Nephron (organoid): ENCODE results near the gene FBXO42.

Experiments used
- H3K27ac Mint-ChIP-seq, 3 experiments: 2 replicates each; pipeline ENCODE4 v1.8.0; 2020; ENCODE audit warnings: mixed read lengths in 3 of 3, mild to moderate bottlenecking in 2 of 3, moderate library complexity in 1 of 3
- H3K27me3 Mint-ChIP-seq: 2 replicates; pipeline ENCODE4 v1.8.0; 2021; ENCODE audit warnings: low read depth, mild to moderate bottlenecking, moderate library complexity, mixed read lengths
- H3K36me3 Mint-ChIP-seq: 2 replicates; pipeline ENCODE4 v1.8.0; 2020; ENCODE audit warnings: low read depth, mixed read lengths
- H3K4me1 Mint-ChIP-seq: 2 replicates; pipeline ENCODE4 v1.8.0; 2020; ENCODE audit warnings: mixed read lengths
- H3K4me3 Mint-ChIP-seq, 3 experiments: 2 replicates each; pipeline ENCODE4 v1.8.0; 2020; ENCODE audit warnings: mild to moderate bottlenecking in 3 of 3, mixed read lengths in 3 of 3, moderate library complexity in 2 of 3
- H3K9me3 Mint-ChIP-seq: 2 replicates; pipeline ENCODE4 v1.8.0; 2020; ENCODE audit warnings: mixed read lengths
- TF ChIP-seq, protein P1 (sequence below), 3 experiments: fragments of 200-600 bp; sonication (generic); IDR thresholded peaks; one replicate each; pipeline ENCODE4 v1.5.0; 2021; ENCODE audit warnings: antibody characterized with exemption in 3 of 3; ENCODE audit not compliant: unreplicated experiment in 3 of 3

Gene FBXO42

DNA sequence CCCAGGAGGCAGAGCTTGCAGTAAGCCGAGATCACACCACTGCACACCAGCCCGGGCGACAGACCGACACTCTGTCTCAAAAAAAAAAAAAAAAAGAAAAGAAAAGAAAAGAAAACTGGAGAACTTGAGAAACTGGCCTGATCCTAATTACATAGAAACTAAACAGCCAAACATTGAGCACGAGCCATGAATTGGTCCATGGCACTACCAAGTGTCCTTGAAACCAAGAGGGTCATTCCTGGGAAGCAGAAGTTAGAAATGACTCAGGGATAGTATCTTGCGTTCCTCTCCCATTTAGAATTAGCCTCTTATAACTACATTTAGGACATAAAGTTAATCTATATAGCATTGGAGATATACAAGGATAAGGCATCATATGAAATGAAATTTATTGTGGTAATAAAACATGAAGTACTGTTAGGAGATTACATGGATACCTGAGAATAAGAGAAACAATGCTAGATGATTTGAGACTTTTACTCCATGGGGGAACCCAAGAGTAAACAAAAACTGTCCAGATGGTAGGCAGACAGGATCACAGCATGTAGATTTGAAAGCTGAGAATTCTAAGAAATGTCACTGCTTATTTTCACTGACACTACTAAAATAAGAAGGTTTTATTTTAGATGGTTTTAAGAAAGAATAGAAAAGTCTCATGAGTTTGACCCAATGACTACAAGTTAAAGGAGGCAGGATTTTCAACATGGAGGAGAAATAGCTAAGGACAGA is 75.8 kb downstream of the FBXO42 start:
- H3K36me3 Mint-ChIP-seq, result peaks cover 19% of the 10 kb centered on the region
- H3K9me3 Mint-ChIP-seq, result no peaks in the 10 kb centered on the region
- H3K27me3 Mint-ChIP-seq, result no peaks in the 10 kb centered on the region
- H3K27ac Mint-ChIP-seq, result peak overlapping the region in 1 of 3 experiments; percentile 19
- TF ChIP-seq, protein P1, sequence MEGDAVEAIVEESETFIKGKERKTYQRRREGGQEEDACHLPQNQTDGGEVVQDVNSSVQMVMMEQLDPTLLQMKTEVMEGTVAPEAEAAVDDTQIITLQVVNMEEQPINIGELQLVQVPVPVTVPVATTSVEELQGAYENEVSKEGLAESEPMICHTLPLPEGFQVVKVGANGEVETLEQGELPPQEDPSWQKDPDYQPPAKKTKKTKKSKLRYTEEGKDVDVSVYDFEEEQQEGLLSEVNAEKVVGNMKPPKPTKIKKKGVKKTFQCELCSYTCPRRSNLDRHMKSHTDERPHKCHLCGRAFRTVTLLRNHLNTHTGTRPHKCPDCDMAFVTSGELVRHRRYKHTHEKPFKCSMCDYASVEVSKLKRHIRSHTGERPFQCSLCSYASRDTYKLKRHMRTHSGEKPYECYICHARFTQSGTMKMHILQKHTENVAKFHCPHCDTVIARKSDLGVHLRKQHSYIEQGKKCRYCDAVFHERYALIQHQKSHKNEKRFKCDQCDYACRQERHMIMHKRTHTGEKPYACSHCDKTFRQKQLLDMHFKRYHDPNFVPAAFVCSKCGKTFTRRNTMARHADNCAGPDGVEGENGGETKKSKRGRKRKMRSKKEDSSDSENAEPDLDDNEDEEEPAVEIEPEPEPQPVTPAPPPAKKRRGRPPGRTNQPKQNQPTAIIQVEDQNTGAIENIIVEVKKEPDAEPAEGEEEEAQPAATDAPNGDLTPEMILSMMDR (IDR thresholded peaks at IDR 0.05; ENCODE audit: unreplicated experiment in 3 of 3), result no peak
- H3K4me3 Mint-ChIP-seq, result no peak overlapping the region
- peaks cover 5% of the 10 kb centered on the region for H3K4me1 Mint-ChIP-seq

DNA sequence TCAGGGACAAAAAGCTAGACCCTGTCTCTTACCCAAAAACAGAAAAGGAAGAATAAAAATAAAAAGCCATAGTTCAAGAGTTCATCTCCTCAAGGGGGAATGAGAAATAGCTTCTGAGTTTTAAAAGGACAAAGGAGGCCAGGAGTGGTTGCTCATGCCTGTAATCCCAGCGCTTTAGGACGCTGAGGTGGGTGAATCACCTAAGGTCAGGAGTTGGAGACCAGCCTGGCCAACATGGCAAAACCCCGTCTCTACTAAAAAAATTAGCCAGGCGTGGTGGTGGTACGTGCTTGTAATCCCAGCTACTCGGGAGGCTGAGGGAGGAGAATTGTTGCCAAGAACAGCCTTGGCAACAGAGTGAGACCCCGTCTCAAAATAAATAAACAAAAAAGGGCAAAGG is 76.7 kb downstream of the FBXO42 start:
- peaks cover 5% of the 10 kb centered on the region for H3K4me1 Mint-ChIP-seq
- H3K4me3 Mint-ChIP-seq, result no peak overlapping the region
- H3K36me3 Mint-ChIP-seq, result peaks cover 26% of the 10 kb centered on the region
- no peaks in the 10 kb centered on the region for H3K9me3 Mint-ChIP-seq
- no peak overlapping the region for H3K27ac Mint-ChIP-seq
- H3K27me3 Mint-ChIP-seq, result no peaks in the 10 kb centered on the region
- TF ChIP-seq, protein P1 (IDR thresholded peaks at IDR 0.05; ENCODE audit: unreplicated experiment in 3 of 3), result no peak

DNA sequence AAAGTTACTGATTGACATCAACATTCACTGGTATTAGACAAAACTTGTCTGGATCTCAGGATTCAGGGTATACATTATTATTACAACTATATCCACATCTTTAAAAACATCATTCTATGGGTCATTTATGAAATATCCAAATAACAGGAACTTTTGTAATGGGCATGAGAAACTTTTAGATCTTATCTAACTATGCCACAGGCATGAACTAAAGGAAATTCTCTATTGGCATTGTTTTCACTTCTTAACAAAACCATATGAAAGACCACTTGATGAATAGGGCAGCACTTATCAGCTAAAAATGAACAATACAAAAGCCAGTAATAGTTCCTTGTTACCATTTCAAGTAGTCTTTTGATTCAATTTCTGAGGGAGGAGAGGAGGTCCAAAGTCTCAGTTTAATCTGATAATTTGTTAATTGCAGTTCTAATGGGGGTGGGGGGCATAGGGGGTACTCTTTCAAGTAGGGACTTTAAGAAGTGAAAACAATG is 84.5 kb downstream of the FBXO42 start:
- Mint-ChIP-seq H3K9me3 (no peaks in the 10 kb centered on the region), H3K4me1 (peaks cover 22% of the 10 kb centered on the region), H3K27ac (no peak overlapping the region), H3K36me3 (peaks cover 13% of the 10 kb centered on the region), H3K4me3 (no peak overlapping the region), H3K27me3 (no peaks in the 10 kb centered on the region)
- TF ChIP-seq, protein P1 (IDR thresholded peaks at IDR 0.05; ENCODE audit: unreplicated experiment in 3 of 3), result no peak

DNA sequence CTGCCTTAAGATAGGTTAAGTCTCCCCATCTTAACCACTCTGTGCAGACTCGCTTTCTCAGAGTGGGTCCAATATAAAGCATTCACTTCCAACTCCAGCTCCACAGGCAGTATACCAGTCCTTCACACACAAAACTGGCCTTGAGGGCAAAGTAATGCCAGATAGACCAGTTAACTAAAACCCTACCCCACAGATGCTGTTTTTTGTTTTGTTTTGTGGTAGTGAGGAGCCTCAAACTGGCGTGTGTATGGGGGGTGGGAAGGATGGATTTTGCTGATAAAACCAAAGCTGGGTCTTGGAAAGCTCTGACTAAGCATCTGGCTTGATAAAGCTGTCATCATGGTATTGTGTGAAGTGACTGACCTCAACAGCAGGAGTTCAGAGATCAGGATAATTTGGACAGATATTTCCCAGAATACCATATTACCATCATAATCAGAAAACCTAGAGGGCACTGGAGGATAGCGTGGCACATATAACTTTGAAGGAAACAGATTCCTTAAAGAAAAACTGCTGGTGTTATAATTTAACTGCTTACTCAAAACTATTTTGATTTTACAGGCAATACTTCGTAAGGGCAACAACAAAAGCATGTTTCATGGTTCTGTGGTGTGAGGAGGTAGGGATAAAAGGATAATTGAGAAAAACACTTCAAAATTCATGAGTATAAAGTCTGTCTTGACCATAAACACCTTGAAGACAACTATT is 85.7 kb downstream of the FBXO42 start:
- Mint-ChIP-seq H3K4me1 (peaks cover 22% of the 10 kb centered on the region), H3K9me3 (no peaks in the 10 kb centered on the region), H3K27ac (peak overlapping the region in 1 of 3 experiments; percentile 23), H3K4me3 (no peak overlapping the region), H3K36me3 (peaks cover 12% of the 10 kb centered on the region), H3K27me3 (no peaks in the 10 kb centered on the region)
- TF ChIP-seq, protein P1 (IDR thresholded peaks at IDR 0.05; ENCODE audit: unreplicated experiment in 3 of 3), result no peak

DNA sequence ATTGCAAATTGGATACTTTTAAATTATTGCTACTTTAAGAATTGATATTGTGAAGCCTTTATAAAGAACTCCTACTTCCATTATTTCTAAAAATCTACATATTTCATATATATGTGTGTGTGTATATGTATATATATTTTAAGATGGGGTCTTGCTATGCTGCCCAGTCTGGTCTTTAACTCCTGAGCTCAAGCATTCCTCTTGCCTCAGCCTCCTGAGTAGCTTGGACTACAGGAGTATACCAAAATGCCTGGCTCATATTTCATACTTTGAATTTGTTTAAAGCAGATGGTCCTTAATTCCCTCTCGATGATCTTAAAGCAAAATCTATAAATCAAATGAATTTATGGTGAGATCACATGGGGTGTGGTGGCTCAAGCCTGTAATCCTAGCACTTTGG is 90.2 kb downstream of the FBXO42 start:
- peaks cover 7% of the 10 kb centered on the region for H3K36me3 Mint-ChIP-seq
- H3K4me3 Mint-ChIP-seq, result no peak overlapping the region
- no peaks in the 10 kb centered on the region for H3K9me3 Mint-ChIP-seq
- H3K27me3 Mint-ChIP-seq, result no peaks in the 10 kb centered on the region
- TF ChIP-seq, protein P1 (IDR thresholded peaks at IDR 0.05; ENCODE audit: unreplicated experiment in 3 of 3), result no peak
- peaks cover 19% of the 10 kb centered on the region for H3K4me1 Mint-ChIP-seq
- no peak overlapping the region for H3K27ac Mint-ChIP-seq
